CD14-positive monocyte (primary cell): ENCODE data around the gene UBL4A. TPM values are rescaled to one million over a fixed set of nuclear protein-coding genes. Genes with fewer than 3 reads are reported as not detected.

Source experiments
- DNase-seq, 3 donors: peaks; one replicate each; pipeline ENCODE4 v3.0.0-alpha.2; 2011 to 2022
- H2AFZ ChIP-seq: 2 replicates; pipeline ENCODE4 v1.6.0; 2012; ENCODE audit warnings: mild to moderate bottlenecking, low read depth, low read length, inconsistent platforms; ENCODE audit not compliant: insufficient read depth, poor library complexity, severe bottlenecking
- H3K27ac ChIP-seq, 2 donors: 1 replicate in 1 of 2; 2 replicates in 1 of 2; pipeline ENCODE4 v1.5.1; 2012 to 2013; ENCODE audit warnings: low read length in 2 of 2, control low read depth in 1 of 2, inconsistent platforms in 1 of 2, low read depth in 1 of 2, mild to moderate bottlenecking in 1 of 2
- H3K27me3 ChIP-seq, 2 donors: one replicate each; pipeline versions ENCODE4 v1.6.0 to v1.6.1; 2011 to 2013; ENCODE audit warnings: low read length in 2 of 2; ENCODE audit not compliant: control insufficient read depth in 2 of 2, insufficient read depth in 2 of 2
- H3K36me3 ChIP-seq, 2 donors: replicated peaks in 1 of 2; 1 replicate in 1 of 2; 2 replicates in 1 of 2; pipeline versions ENCODE4 v1.5.1 to v1.6.1; 2012 to 2013; ENCODE audit warnings: low read length in 2 of 2, control low read depth in 1 of 2, inconsistent platforms in 1 of 2, mild to moderate bottlenecking in 1 of 2; ENCODE audit not compliant: insufficient read depth in 2 of 2, control insufficient read depth in 1 of 2
- H3K4me1 ChIP-seq, 2 donors: 1 replicate in 1 of 2; 2 replicates in 1 of 2; pipeline versions ENCODE4 v1.5.1 to v1.6.1; 2012 to 2013; ENCODE audit warnings: low read length in 2 of 2, control low read depth in 1 of 2, inconsistent platforms in 1 of 2, mild to moderate bottlenecking in 1 of 2, moderate library complexity in 1 of 2; ENCODE audit not compliant: insufficient read depth in 2 of 2, control insufficient read depth in 1 of 2
- H3K4me2 ChIP-seq: replicated peaks from 2 replicates; pipeline ENCODE3; 2012; ENCODE audit warnings: low read length, moderate library complexity, mild to moderate bottlenecking; ENCODE audit not compliant: poor library complexity, severe bottlenecking; ENCODE audit errors: extremely low read depth
- H3K4me3 ChIP-seq, 3 experiments: fragments of 200-600 bp in 1 of 3; sonication (generic) in 1 of 3; replicated peaks in 1 of 3; 1 replicate in 2 of 3; 2 replicates in 1 of 3; pipeline ENCODE4 v1.5.1; 2011 to 2013; ENCODE audit warnings: low read length in 3 of 3, mild to moderate bottlenecking in 3 of 3, control low read depth in 2 of 3, low read depth in 2 of 3, inconsistent platforms in 1 of 3, moderate library complexity in 1 of 3
- H3K79me2 ChIP-seq: 2 replicates; pipeline ENCODE4 v1.6.0; 2012; ENCODE audit warnings: mild to moderate bottlenecking, control low read depth, inconsistent platforms, low read length, moderate library complexity; ENCODE audit not compliant: insufficient read depth
- H3K9ac ChIP-seq: 2 replicates; pipeline ENCODE4 v1.6.0; 2017; ENCODE audit warnings: low read length, mild to moderate bottlenecking; ENCODE audit not compliant: insufficient read depth, poor library complexity, severe bottlenecking
- H3K9me3 ChIP-seq, 2 donors: replicated peaks in 1 of 2; 1 replicate in 1 of 2; 2 replicates in 1 of 2; pipeline versions ENCODE4 v1.5.1 to v1.6.1; 2012 to 2013; ENCODE audit warnings: low read length in 2 of 2, control low read depth in 1 of 2; ENCODE audit not compliant: control insufficient read depth in 1 of 2, insufficient read depth in 1 of 2
- H4K20me1 ChIP-seq: 2 replicates; pipeline ENCODE4 v1.6.0; 2012; ENCODE audit warnings: mild to moderate bottlenecking, low read length, control low read depth, moderate library complexity; ENCODE audit not compliant: insufficient read depth
- H3K27ac Mint-ChIP-seq, 7 donors: one replicate each; pipeline ENCODE4 v1.8.0; 2020; ENCODE audit warnings: mild to moderate bottlenecking in 7 of 7, mixed read lengths in 7 of 7, moderate library complexity in 6 of 7, inconsistent platforms in 2 of 7
- H3K27me3 Mint-ChIP-seq, 3 donors: one replicate each; pipeline ENCODE4 v1.8.0; 2021 to 2022; ENCODE audit warnings: low read depth in 3 of 3, mild to moderate bottlenecking in 3 of 3, mixed read lengths in 3 of 3, moderate library complexity in 3 of 3, inconsistent platforms in 1 of 3
- H3K36me3 Mint-ChIP-seq, 2 donors: one replicate each; pipeline ENCODE4 v1.8.0; 2020; ENCODE audit warnings: mixed read lengths in 2 of 2, inconsistent platforms in 1 of 2, mild to moderate bottlenecking in 1 of 2
- H3K4me1 Mint-ChIP-seq: one replicate; pipeline ENCODE4 v1.8.0; 2020; ENCODE audit warnings: mild to moderate bottlenecking, mixed read lengths
- H3K4me3 Mint-ChIP-seq, 2 donors: one replicate each; pipeline ENCODE4 v1.8.0; 2020; ENCODE audit warnings: mild to moderate bottlenecking in 2 of 2, mixed read lengths in 2 of 2, moderate library complexity in 1 of 2
- H3K9me3 Mint-ChIP-seq, 7 donors: one replicate each; pipeline ENCODE4 v1.8.0; 2020 to 2022; ENCODE audit warnings: mixed read lengths in 7 of 7, mild to moderate bottlenecking in 6 of 7, moderate library complexity in 6 of 7, inconsistent platforms in 2 of 7
- CTCF ChIP-seq: fragments of 200-600 bp; IDR thresholded peaks from one replicate; pipeline ENCODE4 v1.8.0; 2022; ENCODE audit warnings: antibody characterized with exemption, mild to moderate bottlenecking
- WGBS: methylation state at CpG from one replicate; pipeline ENCODE4 v1.1.5; 2013; ENCODE audit warnings: missing lambda C conversion rate; ENCODE audit not compliant: insufficient coverage; 5-methylcytosine and 5-hydroxymethylcytosine counted together
- intact Hi-C, 2 donors: fragments of 100-400 bp; cut with micrococcal nuclease; formaldehyde crosslinking; loops; one replicate each; pipeline versions ENCODE4 v1.15.0 to v1.15.1; 2023
- polyA plus RNA-seq, 3 donors: library from polyadenylated mRNA; depleted of rRNA in 1 of 3; unstranded in 2 of 3; stranded (reverse) in 1 of 3; fragments of 300-500 nt in 2 of 3; fragments of >200 nt in 1 of 3; fragmentation: Illumina TruSeq in 2 of 3; gene quantifications; 1 replicate in 2 of 3; 2 replicates in 1 of 3; pipeline ENCODE4 v1.2.3, GENCODE V29; 2012 to 2021

Gene UBL4A
- polyA plus RNA-seq, 3 donors, result 27.9 to 29.0 (median 28.1) TPM

GRCh38 chrX:154449618-154450017, 36.8 kb downstream of the UBL4A start:
- H3K9me3 ChIP-seq, result no peaks in the 10 kb centered on the region
- DNase-seq, result no peak
- no peak overlapping the region for H3K27ac Mint-ChIP-seq
- no peak overlapping the region for H3K4me3 Mint-ChIP-seq
- H3K27me3 Mint-ChIP-seq, result peaks cover 0 to 15% (median 0%) of the 10 kb centered on the region in 3 donors
- TF ChIP-seq CTCF, result no peak
- peaks cover 40 to 45% of the 10 kb centered on the region in 2 donors for H3K36me3 ChIP-seq
- peaks cover 9% of the 10 kb centered on the region for H4K20me1 ChIP-seq
- no peak overlapping the region for H3K27ac ChIP-seq
- no peak overlapping the region for H3K9ac ChIP-seq
- H3K27me3 ChIP-seq, result no peaks in the 10 kb centered on the region
- peaks cover 6% of the 10 kb centered on the region for H3K4me1 Mint-ChIP-seq
- H3K4me3 ChIP-seq, result no peak overlapping the region
- WGBS, result 100% methylated on average over 6 of the region's 18 CpGs
- H3K36me3 Mint-ChIP-seq, result peaks cover 53 to 65% of the 10 kb centered on the region in 2 donors
- H3K4me1 ChIP-seq, result peaks cover 7 to 10% of the 10 kb centered on the region in 2 donors
- H2AFZ ChIP-seq, result no peak overlapping the region
- H3K9me3 Mint-ChIP-seq, result peaks cover 0 to 2% (median 0%) of the 10 kb centered on the region in 7 donors
- peaks cover 8% of the 10 kb centered on the region for H3K79me2 ChIP-seq
- intact Hi-C loops, result no loop called here
- H3K4me2 ChIP-seq, result no peak overlapping the region

GRCh38 chrX:154448484-154448883, 37.9 kb downstream of the UBL4A start:
- no peak overlapping the region for H3K9ac ChIP-seq
- H3K27ac Mint-ChIP-seq, result no peak overlapping the region
- no peak for DNase-seq
- no peak for TF ChIP-seq CTCF
- peaks cover 9% of the 10 kb centered on the region for H4K20me1 ChIP-seq
- H3K36me3 ChIP-seq, result peaks cover 40 to 45% of the 10 kb centered on the region in 2 donors
- intact Hi-C loops, result no loop called here
- no peaks in the 10 kb centered on the region for H3K27me3 ChIP-seq
- no peak overlapping the region for H3K4me3 Mint-ChIP-seq
- no peaks in the 10 kb centered on the region for H3K9me3 ChIP-seq
- peaks cover 10% of the 10 kb centered on the region for H3K79me2 ChIP-seq
- H3K4me1 Mint-ChIP-seq, result peaks cover 7% of the 10 kb centered on the region
- no peak overlapping the region for H3K27ac ChIP-seq
- no peak overlapping the region for H2AFZ ChIP-seq
- H3K4me1 ChIP-seq, result peaks cover 13 to 17% of the 10 kb centered on the region in 2 donors
- H3K27me3 Mint-ChIP-seq, result peaks cover 0 to 15% (median 0%) of the 10 kb centered on the region in 3 donors
- peaks cover 0 to 4% (median 0%) of the 10 kb centered on the region in 7 donors for H3K9me3 Mint-ChIP-seq
- H3K4me3 ChIP-seq, result no peak overlapping the region
- no peak overlapping the region for H3K4me2 ChIP-seq
- WGBS, result 100% methylated on average over 7 of the region's 14 CpGs
- peaks cover 52 to 64% of the 10 kb centered on the region in 2 donors for H3K36me3 Mint-ChIP-seq
